Measurements from ENCODE around the gene TDRD15.
"Not testable (repeated sequence)": the region's sequence is repeated elsewhere in the genome, so short reads cannot be mapped to it uniquely, and the experiment has no call there.

TDRD15 gene

GRCh38 chr2:21123473-21124393 is at the start of gene TDRD15:
TDRD15 (plus strand) TSS chr2:21123968; CDS start chr2:21137468, 13,500 bp downstream.
- no peak for DNase-seq (ENCODE audit: low read depth, low spot score)

DNA sequence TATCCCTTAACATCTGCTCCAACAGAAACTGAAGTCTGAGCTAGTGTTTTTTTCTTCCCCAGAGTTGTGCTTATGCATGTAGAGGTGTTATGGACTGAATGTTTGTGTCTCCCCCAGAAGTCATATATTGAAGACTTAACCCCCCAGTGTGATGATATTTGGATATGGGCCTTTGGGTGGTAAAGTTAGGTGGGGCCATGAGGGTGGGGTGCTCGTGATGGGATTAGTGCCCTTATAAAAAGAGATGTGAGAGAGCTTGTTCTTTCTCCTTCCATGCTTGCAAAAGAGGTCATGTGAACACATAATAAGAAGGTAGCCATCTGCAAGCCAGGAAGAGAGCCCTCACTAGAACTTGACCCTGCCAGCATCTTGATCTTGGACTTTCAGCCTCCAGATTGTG is 45.5 kb upstream of the TDRD15 start:
- DNase-seq (ENCODE audit: low read depth, low spot score), result no peak

- no peak for DNase-seq (ENCODE audit: low read depth, low spot score)
Measured at GRCh38 chr2:21083482-21083881, 40.3 kb upstream of the TDRD15 start.

GRCh38 chr2:21084401-21084800 is 39.4 kb upstream of the TDRD15 start:
- no peak for DNase-seq (ENCODE audit: low read depth, low spot score)

DNA sequence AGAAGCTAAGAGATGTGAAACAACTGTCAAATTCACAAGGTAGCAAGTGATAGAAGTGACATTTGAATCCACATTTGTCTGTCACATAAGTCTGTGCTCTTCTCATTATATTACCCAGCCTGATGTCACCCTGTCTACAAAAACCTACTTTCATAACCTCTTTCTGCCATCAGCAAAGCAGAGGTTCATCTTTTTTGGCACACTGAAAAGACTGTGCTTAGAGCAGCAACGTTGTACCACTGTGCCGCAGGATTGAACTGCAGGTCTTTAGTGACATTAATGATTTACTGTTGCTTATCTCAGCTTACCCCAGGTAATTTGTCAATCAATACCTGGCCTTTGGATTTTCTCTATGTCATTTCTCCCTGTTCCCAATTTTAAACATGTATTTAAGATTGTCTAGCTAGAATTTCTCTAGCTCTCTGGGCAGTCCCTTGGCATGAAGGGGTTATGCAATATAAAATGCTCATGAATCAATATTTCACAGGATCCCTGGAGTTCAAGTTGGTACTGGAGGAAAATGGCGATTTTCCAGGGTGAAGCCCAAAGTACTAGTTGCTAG is 31.4 kb upstream of the TDRD15 start:
- no peak for DNase-seq (ENCODE audit: low read depth, low spot score)

DNA sequence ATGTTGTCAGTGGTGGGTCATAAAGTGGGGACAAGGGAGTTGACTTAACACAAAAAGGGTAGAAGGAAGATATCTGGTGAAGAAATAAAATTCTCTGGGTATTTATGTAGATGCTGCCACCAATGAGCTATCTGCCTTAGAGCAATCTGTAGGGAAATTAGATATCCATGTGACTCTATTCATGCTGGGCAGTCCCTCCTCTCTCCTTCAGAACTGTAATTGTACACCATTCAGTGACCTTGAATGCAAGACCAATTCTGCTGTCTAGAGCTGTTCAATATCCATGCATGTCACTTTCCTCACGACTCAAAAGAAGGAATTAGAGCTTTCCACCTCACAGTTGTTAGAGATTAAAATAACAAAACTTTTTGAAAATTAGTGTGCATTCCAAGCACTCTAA is 28.6 kb upstream of the TDRD15 start:
- DNase-seq (ENCODE audit: low read depth, low spot score), result no peak

DNA sequence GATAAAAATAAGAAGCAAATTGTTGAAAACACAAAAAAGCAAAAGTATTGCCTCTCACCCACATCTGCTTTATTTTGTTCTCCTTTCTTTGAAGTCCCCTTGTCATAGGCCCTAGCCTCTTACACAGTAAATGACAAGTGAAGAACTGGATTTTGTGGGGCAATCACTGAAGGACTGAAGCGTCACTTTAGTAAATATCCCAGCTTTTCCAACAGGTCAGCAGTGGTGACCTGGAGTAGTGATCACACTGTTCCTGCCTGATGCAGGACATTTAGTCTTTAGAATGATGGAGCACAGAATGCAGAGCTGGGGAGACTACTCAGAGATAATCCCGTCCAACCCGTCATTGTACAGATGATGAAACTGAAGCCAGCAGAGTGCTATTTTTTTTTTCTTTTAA is 28.1 kb upstream of the TDRD15 start:
- DNase-seq (ENCODE audit: low read depth, low spot score), result no peak

- DNase-seq (ENCODE audit: low read depth, low spot score), result no peak
Measured at GRCh38 chr2:21096458-21096857, 27.3 kb upstream of the TDRD15 start.

- DNase-seq (ENCODE audit: low read depth, low spot score), result no peak
Measured at GRCh38 chr2:21097331-21097730, 26.4 kb upstream of the TDRD15 start.

DNA sequence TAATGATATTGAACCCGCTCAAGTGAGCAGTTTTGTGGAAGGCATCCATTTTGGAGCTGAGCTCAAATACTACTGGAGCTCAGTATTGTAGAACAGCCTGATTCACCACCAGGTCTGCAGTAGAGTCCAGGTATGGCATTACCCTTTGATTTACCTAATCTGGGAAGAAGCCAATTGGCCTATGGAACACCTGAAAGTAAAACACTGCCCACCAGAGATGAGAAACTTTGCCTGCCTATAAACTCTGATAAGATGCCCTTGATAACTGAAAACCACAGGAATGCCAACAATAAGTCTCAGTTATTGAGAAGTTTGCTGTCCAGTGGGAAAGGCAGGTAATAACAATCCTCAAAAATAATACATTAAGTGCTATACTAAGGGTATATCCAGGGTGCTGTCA is 25.5 kb upstream of the TDRD15 start:
- DNase-seq (ENCODE audit: low read depth, low spot score), result no peak

DNA sequence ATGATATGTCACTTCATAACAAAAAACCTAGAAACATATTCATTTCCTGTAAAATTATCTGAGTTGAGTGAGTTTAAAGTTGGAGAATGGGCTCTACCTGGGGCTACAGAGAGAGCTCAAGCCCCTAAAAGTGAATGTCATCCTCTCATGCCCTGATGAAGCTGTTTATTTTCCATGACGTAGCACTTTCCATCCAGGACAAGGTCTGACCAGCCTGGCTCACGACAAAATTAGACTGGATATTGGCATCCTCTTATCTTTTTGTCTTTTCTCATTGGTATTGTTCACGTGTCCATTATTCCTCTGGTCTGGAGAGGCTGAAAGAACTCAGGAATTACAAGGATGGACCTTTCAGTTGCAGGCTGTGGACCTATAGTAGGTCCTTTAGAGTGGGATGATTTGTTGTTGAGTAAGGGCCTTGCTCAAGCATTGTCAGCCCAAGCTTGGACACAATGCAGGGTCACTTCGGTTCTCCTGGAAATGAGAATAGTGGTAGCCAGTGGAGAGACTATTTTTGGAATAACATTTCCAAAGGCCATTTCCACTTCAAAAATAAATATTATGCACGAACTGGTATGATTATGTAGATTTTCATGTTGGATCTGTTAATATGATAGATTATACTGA is 24.4 kb upstream of the TDRD15 start:
- DNase-seq (ENCODE audit: low read depth, low spot score), result no peak

- DNase-seq (ENCODE audit: low read depth, low spot score), result not testable (repeated sequence)
Measured at GRCh38 chr2:21101514-21102155, 22.1 kb upstream of the TDRD15 start.

DNA sequence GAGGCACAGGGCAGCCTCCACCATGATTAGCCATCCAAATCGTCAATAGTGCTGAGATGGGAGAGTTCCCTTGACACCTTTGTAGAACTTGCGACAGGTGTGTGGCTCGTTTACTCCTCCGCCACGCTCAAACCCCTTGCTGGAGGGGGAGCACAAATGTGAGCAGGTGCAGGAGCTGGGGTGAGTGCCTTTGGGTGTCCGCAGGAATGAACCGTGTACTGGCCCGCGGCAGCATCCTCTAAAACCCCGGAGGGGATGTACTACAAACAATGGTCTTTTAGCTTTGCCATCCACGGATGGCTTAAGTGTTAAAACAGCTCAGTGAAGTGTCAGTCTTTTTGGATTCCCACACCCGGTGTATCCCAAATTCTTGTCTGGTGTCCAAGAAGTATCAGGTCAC is 21.4 kb upstream of the TDRD15 start:
- DNase-seq (ENCODE audit: low read depth, low spot score), result no peak

GRCh38 chr2:21103274-21103891 is 20.4 kb upstream of the TDRD15 start:
- DNase-seq (ENCODE audit: low read depth, low spot score), result no peak

DNA sequence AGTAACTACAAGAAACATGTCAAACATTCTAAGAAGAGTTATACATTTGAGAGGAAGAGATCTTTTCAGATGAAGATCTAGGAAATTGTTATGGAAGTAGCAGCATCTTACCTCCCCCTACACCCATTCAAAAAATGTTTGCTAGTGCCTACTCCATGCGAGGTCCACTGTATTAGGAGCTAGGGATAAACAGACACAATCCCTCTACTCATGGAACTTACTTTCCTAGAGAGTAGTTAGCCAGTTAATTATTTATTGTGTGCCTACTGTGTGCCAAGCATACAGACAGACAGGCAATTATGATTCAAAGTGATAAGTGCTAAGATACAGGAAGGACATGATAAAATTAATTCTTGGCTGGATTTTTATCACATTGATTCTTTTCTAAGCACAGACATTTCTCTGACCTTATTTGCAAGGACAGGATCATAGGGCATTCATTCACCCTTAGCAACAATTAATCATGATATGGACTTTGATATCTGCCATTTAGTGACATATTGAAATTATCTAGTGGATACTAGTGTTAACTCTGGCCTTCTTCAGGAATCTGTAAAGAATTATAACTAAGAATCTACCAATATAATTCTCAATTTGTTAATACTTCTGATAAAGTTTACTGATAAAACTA is 19.6 kb upstream of the TDRD15 start:
- no peak for DNase-seq (ENCODE audit: low read depth, low spot score)

- no peak for DNase-seq (ENCODE audit: low read depth, low spot score)
Measured at GRCh38 chr2:21111012-21111411, 12.8 kb upstream of the TDRD15 start.

GRCh38 chr2:21117688-21118087 is 6.1 kb upstream of the TDRD15 start:
- no peak for DNase-seq (ENCODE audit: low read depth, low spot score)

- peak; percentile 7 for DNase-seq (ENCODE audit: low read depth, low spot score)
Measured at GRCh38 chr2:21118302-21118920, 5.4 kb upstream of the TDRD15 start.

DNA sequence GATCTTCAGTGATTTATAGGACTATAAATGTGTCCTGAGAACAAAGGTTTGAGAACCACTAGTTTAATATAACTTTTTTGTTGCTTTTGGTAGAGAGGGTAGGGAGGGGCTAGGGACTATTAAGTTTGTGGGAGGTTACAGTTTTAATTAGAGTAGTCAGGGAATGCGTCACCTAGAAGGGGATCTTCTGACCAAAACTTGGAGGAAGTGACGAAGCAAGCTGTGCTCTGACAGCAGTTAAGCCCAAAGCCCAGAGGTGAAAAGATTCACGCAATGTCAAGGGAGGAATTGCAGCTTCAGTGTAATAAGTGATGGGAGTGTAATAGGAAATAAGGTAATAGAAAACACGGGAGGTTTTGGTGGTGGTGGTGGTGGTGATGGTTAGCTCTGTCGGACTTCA is 8.1 kb downstream of the TDRD15 start:
- no peak for DNase-seq (ENCODE audit: low read depth, low spot score)

- DNase-seq (ENCODE audit: low read depth, low spot score), result no peak
Measured at GRCh38 chr2:21135585-21135984, 11.8 kb downstream of the TDRD15 start.

DNA sequence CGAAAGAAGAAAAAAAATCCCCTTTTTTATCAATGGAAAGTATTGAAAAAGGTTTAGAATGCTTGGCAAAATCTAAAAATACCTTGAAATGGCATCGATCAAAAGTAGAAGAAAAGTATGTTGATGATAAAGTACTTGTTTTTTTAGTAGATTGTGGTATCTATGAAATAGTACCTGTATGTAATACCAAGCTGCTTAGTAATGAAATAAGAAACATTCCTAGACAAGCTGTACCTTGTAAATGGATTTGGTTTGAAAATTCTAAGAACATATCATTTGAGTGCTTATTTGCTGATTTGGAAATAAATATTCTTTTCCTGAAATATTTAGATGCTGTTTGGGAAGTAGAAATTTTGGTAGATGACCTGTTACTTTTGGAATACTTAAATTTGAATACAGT is 18.4 kb downstream of the TDRD15 start:
- no peak for DNase-seq (ENCODE audit: low read depth, low spot score)
